Lower leg skin (tissue), 4 donors: ENCODE results near the gene B3GALT6. TPM values are rescaled to one million over a fixed set of nuclear protein-coding genes. Genes with fewer than 3 reads are reported as not detected.

ENCODE experiments used
- DNase-seq, 2 donors: peaks; one replicate each; pipeline ENCODE4 v3.0.0-alpha.2; 2019; ENCODE audit warnings: low spot score in 2 of 2
- H3K4me3 ChIP-seq: fragments of 200-600 bp; sonication (generic); 2 replicates; pipeline ENCODE4 v1.5.1; 2017; ENCODE audit warnings: mild to moderate bottlenecking, low read depth; ENCODE audit not compliant: poor library complexity, severe bottlenecking
- CTCF ChIP-seq, 3 donors: fragments of 450-650 bp; IDR thresholded peaks; one replicate each; pipeline ENCODE4 v1.5.1; 2016; ENCODE audit warnings: antibody characterized with exemption in 3 of 3, mild to moderate bottlenecking in 3 of 3, moderate library complexity in 2 of 3
- POLR2A ChIP-seq, 2 donors: fragments of 450-650 bp; IDR thresholded peaks; one replicate each; pipeline ENCODE4 v1.6.1; 2016 to 2017; ENCODE audit warnings: antibody characterized with exemption in 2 of 2, mild to moderate bottlenecking in 1 of 2, moderate library complexity in 1 of 2
- WGBS, 2 donors: methylation state at CpG; one replicate each; pipeline ENCODE4 v1.1.5; 2018; 5-methylcytosine and 5-hydroxymethylcytosine counted together
- intact Hi-C: fragments of 100-400 bp; cut with DNase I; formaldehyde crosslinking; loops from one replicate; pipeline ENCODE4 v1.15.0; 2023; ENCODE audit warnings: low total_unique reads
- total RNA-seq, 4 donors: library from RNA; depleted of rRNA; stranded (reverse); fragments of >200 nt; gene quantifications; one replicate each; pipeline ENCODE4 v1.1.0, GENCODE V29; 2016

Gene B3GALT6
- total RNA-seq, 4 donors from 2014 or later: 12.8 to 26.1 (median 18.9) TPM

- DNase-seq: no peak
- TF ChIP-seq CTCF (IDR thresholded peaks at IDR 0.05): no peak
- 80 to 82% methylated on average over 16 to 19 of the region's 26 CpGs for WGBS, 2 donors
These were observed 9.7 kb downstream of the B3GALT6 start for GRCh38 chr1:1241588-1242219.

GRCh38 chr1:1242461-1243265 lies 10.6 kb downstream of the B3GALT6 start:
- intact Hi-C loops: no loop called here
- H3K4me3 ChIP-seq: no peak overlapping the region
- no peak for DNase-seq
- TF ChIP-seq CTCF (IDR thresholded peaks at IDR 0.05) (no peak), POLR2A (IDR thresholded peaks at IDR 0.05) (no peak)
- 86 to 90% methylated on average over 34 to 36 of the region's 41 CpGs for WGBS, 2 donors

More at GRCh38 chr1:1241588-1242219, 9.7 kb downstream of the B3GALT6 start:
- intact Hi-C loops: no loop called here
- no peak overlapping the region for H3K4me3 ChIP-seq

- no peak overlapping the region for H3K4me3 ChIP-seq
- TF ChIP-seq POLR2A (IDR thresholded peaks at IDR 0.05) (no peak), CTCF (IDR thresholded peaks at IDR 0.05) (no peak)
- intact Hi-C loops: no loop called here
- DNase-seq: no peak
- 95% methylated on average over 18 to 20 of the region's 23 CpGs for WGBS, 2 donors
These were observed 11.2 kb downstream of the B3GALT6 start for GRCh38 chr1:1243266-1243660.

DNA sequence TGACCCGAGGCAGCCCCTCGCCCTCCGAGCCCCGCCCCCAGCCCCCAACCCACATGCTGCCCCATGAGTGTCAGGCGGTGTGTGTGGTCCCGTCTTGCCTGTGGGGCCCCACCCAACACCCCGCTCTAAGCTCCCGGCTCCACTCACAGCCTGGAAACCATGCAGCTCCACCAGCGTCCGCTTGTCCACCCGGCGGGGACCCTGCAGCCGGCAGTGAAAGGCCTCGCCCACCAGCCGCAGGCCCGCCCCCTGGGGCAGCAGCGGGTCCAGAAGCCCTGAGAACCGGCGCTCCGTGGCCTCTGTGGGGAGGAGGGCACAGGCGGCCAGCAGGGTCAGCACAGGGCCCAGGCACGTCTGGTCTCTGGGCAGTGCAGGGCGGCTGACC lies 11.8 kb downstream of the B3GALT6 start:
- no peak for DNase-seq
- H3K4me3 ChIP-seq: no peak overlapping the region
- WGBS, 2 donors: 55 to 60% methylated on average over 3 to 23 of the region's 23 CpGs
- TF ChIP-seq POLR2A (IDR thresholded peaks at IDR 0.05) (no peak), CTCF (IDR thresholded peaks at IDR 0.05) (no peak)
- intact Hi-C loops: no loop called here

DNA sequence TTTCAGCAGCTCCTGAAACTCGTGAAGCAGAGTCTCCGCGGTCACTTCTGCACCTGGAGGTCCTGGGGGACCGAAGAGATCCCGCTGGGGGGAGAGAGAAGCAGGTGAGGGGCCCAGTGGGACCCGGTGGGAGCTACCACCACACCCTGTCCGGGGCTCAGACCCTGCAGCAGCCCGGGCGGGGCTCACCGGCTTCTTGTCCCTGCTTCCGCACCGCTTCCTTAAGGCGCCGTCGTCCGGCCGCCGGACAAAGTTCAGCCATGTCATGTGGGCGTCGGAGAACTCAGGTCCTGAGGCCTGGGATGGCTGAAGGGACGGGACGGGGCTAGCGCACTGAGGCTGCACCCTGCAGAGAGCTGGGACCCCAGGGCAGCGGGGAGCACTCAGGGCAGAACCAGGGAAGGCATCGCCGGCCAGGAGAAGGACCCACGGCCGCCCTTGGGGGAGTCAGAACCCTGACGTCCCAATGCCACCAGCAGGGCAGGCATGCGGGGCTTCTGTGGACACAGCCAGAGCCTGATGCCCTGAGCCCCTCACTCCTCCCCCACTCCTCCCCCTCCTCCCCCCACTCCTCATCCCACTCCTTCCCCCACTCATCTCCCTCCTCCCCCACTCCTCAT lies 12.3 kb downstream of the B3GALT6 start:
- DNase-seq: no peak
- no peak overlapping the region for H3K4me3 ChIP-seq
- WGBS, 2 donors: 70 to 87% methylated on average over 26 to 29 of the region's 30 CpGs
- intact Hi-C loops: no loop called here
- TF ChIP-seq CTCF (IDR thresholded peaks at IDR 0.05): no peak
